HepG2 (cell line): Measurements from ENCODE around the gene ACKR3. TPM values are rescaled to one million over a fixed set of nuclear protein-coding genes. Genes with fewer than 3 reads are reported as not detected.

Experiments used
- ATAC-seq: fragments of 200-7000 bp; cut with Tn5 transposase; 3 replicates; pipeline ENCODE4 v1.9.1; 2020; ENCODE audit warnings: mild to moderate bottlenecking, moderate library complexity
- BruUV-seq: library from RNA; stranded (reverse); fragments of 400-500 nt; replicated peaks from 2 replicates; lab custom pipeline; 2021; lab: Mats Ljungman, UMichigan
- CTCF ChIA-PET: fragments of 300-600 bp; formaldehyde crosslinking; extraction: SDS; loops from one replicate; lab custom pipeline; 2021; ENCODE audit warnings: low total read pairs, inconsistent platforms, low intra/inter-chr PET ratio; lab: Yijun Ruan, JAX
- POLR2A ChIA-PET: fragments of 350-600 bp; sonication (Branson Sonifier 250); formaldehyde crosslinking; loops from one replicate; lab custom pipeline; 2020; ENCODE audit warnings: antibody characterized with exemption, inconsistent platforms; lab: Yijun Ruan, JAX
- DNase-seq: peaks from one replicate; pipeline ENCODE4 v3.0.0-alpha.2; 2015; ENCODE audit warnings: low spot score
- FAIRE-seq: peaks from 3 replicates; lab custom pipeline; 2011; peaks lifted over from hg19 to GRCh38; lab: Jason Lieb, UNC
- H2AFZ ChIP-seq: one replicate; pipeline ENCODE4 v1.6.1; 2011; ENCODE audit warnings: low read length, inconsistent platforms
- H3K27ac ChIP-seq: fragments of 300-600 bp; 3 replicates; pipeline ENCODE4 v1.8.0; 2011; ENCODE audit warnings: mixed run types, mild to moderate bottlenecking, mixed read lengths, low read length, inconsistent platforms; ENCODE audit not compliant: insufficient read depth; ENCODE audit errors: extremely low read length
- H3K27me3 ChIP-seq, 2 experiments: fragments of 200-600 bp in 1 of 2; 2 replicates in 1 of 2; 3 replicates in 1 of 2; pipeline versions ENCODE4 v1.6.0 to v1.8.0; 2011; ENCODE audit warnings: low read length in 2 of 2, mild to moderate bottlenecking in 2 of 2, moderate library complexity in 2 of 2, inconsistent platforms in 1 of 2; ENCODE audit not compliant: insufficient read depth in 2 of 2, control insufficient read depth in 1 of 2
- H3K36me3 ChIP-seq, 2 experiments: fragments of 200-600 bp in 1 of 2; replicated peaks in 1 of 2; 2 replicates in 1 of 2; 3 replicates in 1 of 2; pipeline versions ENCODE4 v1.5.1 to v1.8.0; 2011; ENCODE audit warnings: low read length in 2 of 2, inconsistent platforms in 1 of 2; ENCODE audit not compliant: insufficient read depth in 2 of 2, control insufficient read depth in 1 of 2
- H3K4me1 ChIP-seq: 2 replicates; pipeline ENCODE4 v1.5.1; 2012; ENCODE audit warnings: low read length, inconsistent platforms; ENCODE audit not compliant: insufficient read depth
- H3K4me2 ChIP-seq: 2 replicates; pipeline ENCODE4 v1.6.0; 2011; ENCODE audit warnings: low read depth, low read length, inconsistent platforms
- H3K4me3 ChIP-seq, 3 experiments: fragments of 200-600 bp in 1 of 3; sonication (generic), shearing (Covaris generic) in 1 of 3; replicated peaks in 1 of 3; 2 replicates each; pipeline ENCODE4 v1.5.1; 2011 to 2016; ENCODE audit warnings: low read length in 3 of 3, inconsistent platforms in 2 of 3, low read depth in 2 of 3, mild to moderate bottlenecking in 2 of 3, control low read depth in 1 of 3, mixed read lengths in 1 of 3; ENCODE audit not compliant: insufficient read depth in 1 of 3
- H3K79me2 ChIP-seq: one replicate; pipeline ENCODE4 v1.6.1; 2011; ENCODE audit warnings: low read length, inconsistent platforms; ENCODE audit not compliant: insufficient read depth
- H3K9ac ChIP-seq: 2 replicates; pipeline ENCODE4 v1.6.0; 2011; ENCODE audit warnings: mild to moderate bottlenecking, low read depth, low read length, inconsistent platforms; ENCODE audit not compliant: insufficient read depth
- H3K9me3 ChIP-seq: 2 replicates; pipeline ENCODE4 v1.5.1; 2012; ENCODE audit warnings: mild to moderate bottlenecking, low read length
- H4K20me1 ChIP-seq: 2 replicates; pipeline ENCODE4 v1.6.0; 2011; ENCODE audit warnings: inconsistent platforms, mild to moderate bottlenecking, low read length, moderate library complexity; ENCODE audit not compliant: insufficient read depth
- AGO2 ChIP-seq: fragments of 200-400 bp; formaldehyde crosslinking; optimal IDR thresholded peaks from 2 replicates; pipeline ENCODE3; 2017; ENCODE audit warnings: mild to moderate bottlenecking, low read depth, low read length, moderate library complexity
- ARID2 ChIP-seq: sonication (generic); formaldehyde crosslinking; IDR thresholded peaks from 2 replicates; pipeline ENCODE4 v1.8.1; 2022; ENCODE audit warnings: mild to moderate bottlenecking, missing genetic modification reagents, borderline replicate concordance
- ASH2L ChIP-seq: fragments of 300-600, 200-600 bp; sonication (generic); IDR thresholded peaks from 2 replicates; pipeline ENCODE4 v1.7.0; 2017; ENCODE audit warnings: low read depth, mild to moderate bottlenecking, moderate library complexity, mixed read lengths, low read length; ENCODE audit not compliant: insufficient read length
- ATF7 ChIP-seq, 2 experiments: fragments of 450-650 bp in 1 of 2; sonication (generic) in 1 of 2; formaldehyde crosslinking in 1 of 2; IDR thresholded peaks; 2 replicates each; pipeline versions ENCODE4 v1.4.0 to v1.6.1; 2016 to 2020; ENCODE audit warnings: antibody characterized with exemption in 1 of 2, mild to moderate bottlenecking in 1 of 2, missing genetic modification reagents in 1 of 2
- DMAP1 ChIP-seq: IDR thresholded peaks from 2 replicates; pipeline ENCODE4 v1.6.1; 2016
- GMEB1 ChIP-seq: sonication (generic); formaldehyde crosslinking; IDR thresholded peaks from 2 replicates; pipeline ENCODE4 v1.5.1; 2020; ENCODE audit warnings: missing genetic modification reagents, mild to moderate bottlenecking, borderline replicate concordance
- GTF3A ChIP-seq: sonication (generic); formaldehyde crosslinking; conservative IDR thresholded peaks from 2 replicates; pipeline ENCODE4 v1.4.0; 2020; ENCODE audit warnings: mild to moderate bottlenecking, missing genetic modification reagents
- HDAC2 ChIP-seq: sonication (generic); formaldehyde crosslinking; IDR thresholded peaks from 2 replicates; pipeline ENCODE4 v1.4.0; 2020; ENCODE audit warnings: missing genetic modification reagents
- KDM1A ChIP-seq: IDR thresholded peaks from 2 replicates; pipeline ENCODE4 v1.6.1; 2016; ENCODE audit warnings: missing compliant biosample characterization
- KDM2A ChIP-seq: sonication (generic); formaldehyde crosslinking; IDR thresholded peaks from 2 replicates; pipeline ENCODE4 v1.4.0; 2020; ENCODE audit warnings: low read depth, missing genetic modification reagents, borderline replicate concordance
- KMT2A ChIP-seq: sonication (generic); formaldehyde crosslinking; IDR thresholded peaks from 2 replicates; pipeline ENCODE4 v1.4.0; 2020; ENCODE audit warnings: missing genetic modification reagents
- LBX2 ChIP-seq: sonication (generic); formaldehyde crosslinking; IDR thresholded peaks from 2 replicates; pipeline ENCODE4 v1.5.0; 2020; ENCODE audit warnings: missing genetic modification reagents, mild to moderate bottlenecking, borderline replicate concordance
- NCOR1 ChIP-seq: fragments of 200-600 bp; sonication (generic); IDR thresholded peaks from 2 replicates; pipeline ENCODE4 v1.7.0; 2017; ENCODE audit warnings: antibody characterized with exemption, low read length, borderline replicate concordance
- NFRKB ChIP-seq: fragments of 450-650 bp; IDR thresholded peaks from 2 replicates; pipeline ENCODE4 v1.6.1; 2017
- ZFX ChIP-seq: sonication (generic); formaldehyde crosslinking; IDR thresholded peaks from 2 replicates; pipeline ENCODE4 v1.4.0; 2020; ENCODE audit warnings: mild to moderate bottlenecking, low read depth, missing genetic modification reagents, moderate library complexity
- ZNF207 ChIP-seq: fragments of 450-650 bp; IDR thresholded peaks from 2 replicates; pipeline ENCODE4 v1.6.1; 2016; ENCODE audit warnings: antibody characterized with exemption, borderline replicate concordance
- ZNF317 ChIP-seq: sonication (generic); formaldehyde crosslinking; IDR thresholded peaks from 2 replicates; pipeline ENCODE4 v1.5.0; 2020; ENCODE audit warnings: mild to moderate bottlenecking, missing genetic modification reagents
- ZNF34 ChIP-seq: sonication (generic); formaldehyde crosslinking; IDR thresholded peaks from 2 replicates; pipeline ENCODE4 v1.4.0; 2020; ENCODE audit warnings: mild to moderate bottlenecking, missing genetic modification reagents, borderline replicate concordance
- ZNF350 ChIP-seq: sonication (generic); formaldehyde crosslinking; IDR thresholded peaks from 2 replicates; pipeline ENCODE4 v1.4.0; 2020; ENCODE audit warnings: mild to moderate bottlenecking, low read depth, missing genetic modification reagents, borderline replicate concordance
- ZNF546 ChIP-seq: sonication (generic); formaldehyde crosslinking; conservative IDR thresholded peaks from 2 replicates; pipeline ENCODE4 v1.8.1; 2023; ENCODE audit warnings: mild to moderate bottlenecking, missing genetic modification reagents
- ZNF549 ChIP-seq: sonication (generic); formaldehyde crosslinking; IDR thresholded peaks from 2 replicates; pipeline ENCODE4 v1.5.0; 2020; ENCODE audit warnings: missing genetic modification reagents
- ZNF607 ChIP-seq: sonication (generic); formaldehyde crosslinking; IDR thresholded peaks from 2 replicates; pipeline ENCODE4 v1.5.1; 2020; ENCODE audit warnings: missing genetic modification reagents, mild to moderate bottlenecking, borderline replicate concordance
- ZNF772 ChIP-seq: sonication (generic); formaldehyde crosslinking; IDR thresholded peaks from 2 replicates; pipeline ENCODE4 v1.5.0; 2020; ENCODE audit warnings: mild to moderate bottlenecking, missing genetic modification reagents
- ZNF780A ChIP-seq: sonication (generic); formaldehyde crosslinking; IDR thresholded peaks from 2 replicates; pipeline ENCODE4 v1.8.0; 2022; ENCODE audit warnings: mild to moderate bottlenecking, missing genetic modification reagents, moderate library complexity
- WGBS: methylation state at CpG from one replicate; pipeline ENCODE4 v1.1.6; 2017; ENCODE audit warnings: low lambda C conversion rate; 5-methylcytosine and 5-hydroxymethylcytosine counted together
- in situ Hi-C: cut with HindIII; loops from 2 replicates; pipeline ENCODE4 v1.10.0; 2017; ENCODE audit warnings: low pct_unique_long_range_greater_than_20kb; ENCODE audit not compliant: extremely low pct_ligation_motif_present
- intact Hi-C: fragments of 100-400 bp; cut with micrococcal nuclease; formaldehyde crosslinking; loops from one replicate; pipeline ENCODE4 v1.10.0; 2022; ENCODE audit not compliant: unreplicated experiment
- polyA plus RNA-seq, 8 experiments: library from polyadenylated mRNA; depleted of rRNA in 3 of 8; stranded (reverse) in 7 of 8; unstranded in 1 of 8; fragments of >200 nt; fragmentation: Illumina TruSeq in 4 of 8; extraction: Trizol in 4 of 8; gene quantifications; 2 replicates each; pipeline versions ENCODE4 v1.2.1 to v1.2.3, GENCODE V29; 2011 to 2016; ENCODE audit warnings: low read depth in 4 of 8, missing spikeins in 1 of 8, mixed read lengths in 1 of 8; ENCODE audit not compliant: insufficient read depth in 1 of 8
- total RNA-seq, 5 experiments: library from RNA; depleted of rRNA; stranded (reverse); fragments of >200 nt; fragmentation: Illumina TruSeq; extraction: Trizol; gene quantifications; 2 replicates each; pipeline ENCODE4 v1.2.3, GENCODE V29; 2016; ENCODE audit warnings: low read depth in 1 of 5

The ACKR3 gene
- total and polyA plus RNA-seq, 2 of the 13 experiments (the other 11 are each of a cell fraction or from before 2014, with no cell fraction given) = not detected

- TF ChIP-seq ZNF546 (CRISPR knock-in tag) (no peak), ZNF207 (no peak), ZNF607 (CRISPR knock-in tag) (no peak), LBX2 (no peak), ZNF317 (no peak), ZFX (no peak), NCOR1 (no peak)
- TF ChIP-seq, all 625 proteins: peak for 0
These were observed 15.1 kb downstream of the ACKR3 start (continued) for GRCh38 chr2:236584521-236585384.

- Histone ChIP-seq H3K4me2 (no peak overlapping the region), H3K9me3 (no peaks in the 10 kb centered on the region), H3K36me3 (no peaks in the 10 kb centered on the region), H3K79me2 (no peaks in the 10 kb centered on the region), H3K27ac (no peak overlapping the region), H3K4me1 (no peaks in the 10 kb centered on the region), H2AFZ (no peak overlapping the region), H4K20me1 (no peaks in the 10 kb centered on the region), H3K9ac (no peak overlapping the region), H3K4me3 (no peak overlapping the region), H3K27me3 (peaks cover 4 to 36% of the 10 kb centered on the region in 2 experiments; a peak in 4 of 5 replicates)
- CTCF ChIA-PET = no interaction called here
- POLR2A ChIA-PET = no interaction called here
- in situ Hi-C loops = no loop called here
- FAIRE-seq = no peak
- intact Hi-C loops = no loop called here
- 33% methylated on average over 5 of the region's 5 CpGs for WGBS
- no TSS peak for BruUV-seq
- DNase-seq = no peak
- ATAC-seq = no peak
- TF ChIP-seq GMEB1 (CRISPR knock-in tag) = no peak
- no peak for TF ChIP-seq ZNF549 (CRISPR knock-in tag)
- TF ChIP-seq ZNF350 (CRISPR knock-in tag) = no peak
- no peak for TF ChIP-seq ASH2L
- no peak for TF ChIP-seq KDM1A (CRISPR knock-in tag)
- no peak for TF ChIP-seq ARID2 (CRISPR knock-in tag)
- TF ChIP-seq KDM2A (CRISPR knock-in tag) = no peak
- TF ChIP-seq GTF3A (CRISPR knock-in tag) = no peak
- no peak for TF ChIP-seq ZNF34 (CRISPR knock-in tag)
- TF ChIP-seq ATF7 (IDR thresholded peaks at IDR 0.05) = no peak
- no peak for TF ChIP-seq ATF7 (CRISPR knock-in tag; IDR thresholded peaks at IDR 0.05)
- no peak for TF ChIP-seq ZNF780A
- TF ChIP-seq NFRKB = no peak
- TF ChIP-seq DMAP1 (CRISPR knock-in tag) = no peak
- TF ChIP-seq KMT2A (CRISPR knock-in tag) = no peak
- TF ChIP-seq HDAC2 = no peak
- no peak for TF ChIP-seq AGO2
- no peak for TF ChIP-seq ZNF772
These were observed 16.3 kb downstream of the ACKR3 start for GRCh38 chr2:236585966-236586365.
